ENCODE results near the gene UGGT2.
"Not testable (repeated sequence)": the region's sequence is repeated elsewhere in the genome, so short reads cannot be mapped to it uniquely, and the experiment has no call there.

- not testable (repeated sequence) for TF ChIP-seq RAD51 (IDR thresholded peaks at IDR 0.05; ENCODE audit: borderline replicate concordance); CBX5 (CRISPR knock-in tag; IDR thresholded peaks at IDR 0.05; ENCODE audit: borderline replicate concordance); IRF2 (CRISPR knock-in tag; IDR thresholded peaks at IDR 0.05); TRIM22 (IDR thresholded peaks at IDR 0.05); REST (IDR thresholded peaks at IDR 0.05; ENCODE audit: borderline replicate concordance in 1 of 2, low read depth in 1 of 2, low read length in 2 of 2); CTCF (CRISPR knock-in tag; IDR thresholded peaks at IDR 0.05)
Measured at GRCh38 chr13:95781940-95782339, 271.3 kb downstream of the UGGT2 start.
